HG03196 (cell line): Measurements from ENCODE around the gene OTUD6A.
"Not testable (repeated sequence)": the region's sequence is repeated elsewhere in the genome, so short reads cannot be mapped to it uniquely, and the experiment has no call there.

Source experiments
- ATAC-seq: cut with Tn5 transposase; IDR thresholded peaks from one replicate; pipeline ENCODE4 v1.9.1; 2021; ENCODE audit not compliant: unreplicated experiment

OTUD6A gene

GRCh38 chrX:70046978-70047377 is 15.3 kb upstream of the OTUD6A start:
- ATAC-seq: no peak

GRCh38 chrX:70049406-70049805 is 12.9 kb upstream of the OTUD6A start:
- no peak for ATAC-seq

GRCh38 chrX:70049925-70050324 is 12.3 kb upstream of the OTUD6A start, which contains the start of gene AWAT2:
Gene AWAT2 (minus strand): TSS chrX:70049938. CDS start chrX:70049932, 6 bp downstream.
- ATAC-seq: no peak

- no peak for ATAC-seq
Measured at GRCh38 chrX:70052895-70053615, 9.2 kb upstream of the OTUD6A start.

GRCh38 chrX:70054391-70054790 is 7.9 kb upstream of the OTUD6A start:
- no peak for ATAC-seq

GRCh38 chrX:70062961-70063550 is 799 bp downstream of the OTUD6A start:
- ATAC-seq: no peak

- no peak for ATAC-seq
Measured at GRCh38 chrX:70066646-70067045, 4.4 kb downstream of the OTUD6A start.

- no peak for ATAC-seq
Measured at GRCh38 chrX:70079297-70079696, 17.0 kb downstream of the OTUD6A start.

- no peak for ATAC-seq
Measured at GRCh38 chrX:70079870-70080269, 17.6 kb downstream of the OTUD6A start.

GRCh38 chrX:70082723-70083122 is 20.5 kb downstream of the OTUD6A start:
- ATAC-seq: no peak

GRCh38 chrX:70084592-70085240 is 22.5 kb downstream of the OTUD6A start:
- no peak for ATAC-seq

- no peak for ATAC-seq
Measured at GRCh38 chrX:70087857-70088630, 25.8 kb downstream of the OTUD6A start.

GRCh38 chrX:70088751-70089150 is 26.5 kb downstream of the OTUD6A start:
- ATAC-seq: no peak

GRCh38 chrX:70089604-70090297 is 27.5 kb downstream of the OTUD6A start:
- ATAC-seq: no peak

GRCh38 chrX:70092247-70092646 is 30.0 kb downstream of the OTUD6A start:
- ATAC-seq: no peak

GRCh38 chrX:70096052-70096451 is 33.8 kb downstream of the OTUD6A start:
- ATAC-seq: no peak

- ATAC-seq: no peak
Measured at GRCh38 chrX:70105229-70105628, 43.0 kb downstream of the OTUD6A start.

- not testable (repeated sequence) for ATAC-seq
Measured at GRCh38 chrX:70111436-70112026, 49.3 kb downstream of the OTUD6A start.
